SK-N-SH (cell line): ENCODE results near the gene FAM237B. TPM values are rescaled to one million over a fixed set of nuclear protein-coding genes. Genes with fewer than 3 reads are reported as not detected.

Source experiments
- CTCF ChIA-PET: fragments of 300-600, 350-600 bp; formaldehyde crosslinking; extraction: SDS; loops from one replicate; lab custom pipeline; 2021; lab: Yijun Ruan, JAX
- POLR2A ChIA-PET: fragments of 350-600 bp; sonication (Branson Sonifier 250); formaldehyde crosslinking; extraction: SDS; loops from one replicate; lab custom pipeline; 2020; ENCODE audit warnings: antibody characterized with exemption, inconsistent platforms; lab: Yijun Ruan, JAX
- DNase-seq: peaks from one replicate; pipeline ENCODE4 v3.0.0; 2012
- H2AFZ ChIP-seq: fragments of 200-600 bp; sonication (generic); 2 replicates; pipeline ENCODE4 v1.8.1; 2016; ENCODE audit warnings: antibody characterized with exemption, mild to moderate bottlenecking, low read depth
- H3F3A ChIP-seq: fragments of 200-600 bp; sonication (generic); replicated peaks from 2 replicates; pipeline ENCODE3; 2016; ENCODE audit warnings: antibody characterized with exemption, mild to moderate bottlenecking; ENCODE audit not compliant: insufficient read depth
- H3K27ac ChIP-seq, 2 experiments: fragments of 200-500 bp in 1 of 2; fragments of 200-600 bp in 1 of 2; sonication (Bioruptor generic) in 1 of 2; sonication (generic), shearing (Covaris generic) in 1 of 2; 2 replicates each; pipeline versions ENCODE4 v1.5.1 to v1.6.1; 2014 to 2016; ENCODE audit warnings: low read depth in 2 of 2, inconsistent platforms in 1 of 2, low read length in 1 of 2, mild to moderate bottlenecking in 1 of 2, mixed read lengths in 1 of 2
- H3K27me3 ChIP-seq: fragments of 200-600 bp; sonication (generic), shearing (Covaris generic); 2 replicates; pipeline ENCODE4 v1.6.1; 2016; ENCODE audit warnings: mixed run types; ENCODE audit not compliant: insufficient read depth
- H3K36me3 ChIP-seq, 2 experiments: fragments of 200-500 bp in 1 of 2; fragments of 200-600 bp in 1 of 2; sonication (Bioruptor generic) in 1 of 2; sonication (generic) in 1 of 2; replicated peaks in 1 of 2; 2 replicates each; pipeline versions ENCODE3 to v1.5.1; 2014 to 2016; ENCODE audit warnings: low read length in 1 of 2, mild to moderate bottlenecking in 1 of 2; ENCODE audit not compliant: insufficient read depth in 2 of 2, control insufficient read depth in 1 of 2
- H3K4me1 ChIP-seq, 2 experiments: fragments of 200-500 bp in 1 of 2; fragments of 200-600 bp in 1 of 2; sonication (Bioruptor generic) in 1 of 2; sonication (generic), shearing (Covaris generic) in 1 of 2; 2 replicates each; pipeline versions ENCODE4 v1.5.1 to v1.6.1; 2014 to 2016; ENCODE audit warnings: low read depth in 1 of 2, low read length in 1 of 2, mixed run types in 1 of 2; ENCODE audit not compliant: insufficient read depth in 2 of 2, control insufficient read depth in 1 of 2
- H3K4me2 ChIP-seq: fragments of 200-600 bp; sonication (generic), shearing (Covaris generic); 2 replicates; pipeline ENCODE4 v1.6.1; 2017; ENCODE audit warnings: mixed run types
- H3K4me3 ChIP-seq, 2 experiments: fragments of 200-500 bp in 1 of 2; fragments of 200-600 bp in 1 of 2; sonication (Bioruptor generic) in 1 of 2; sonication (generic), shearing (Covaris generic) in 1 of 2; 2 replicates each; pipeline versions ENCODE4 v1.5.1 to v1.8.1; 2014 to 2016; ENCODE audit warnings: low read depth in 2 of 2, inconsistent platforms in 1 of 2, low read length in 1 of 2, mild to moderate bottlenecking in 1 of 2, mixed read lengths in 1 of 2, moderate library complexity in 1 of 2
- H3K79me2 ChIP-seq: fragments of 200-600 bp; sonication (generic); 2 replicates; pipeline ENCODE4 v1.8.1; 2017; ENCODE audit warnings: mild to moderate bottlenecking; ENCODE audit not compliant: insufficient read depth
- H3K9ac ChIP-seq: fragments of 200-600 bp; sonication (generic); 2 replicates; pipeline ENCODE4 v1.6.1; 2017; ENCODE audit warnings: mixed run types
- H3K9me2 ChIP-seq: fragments of 200-600 bp; sonication (generic); 2 replicates; pipeline ENCODE4 v1.6.1; 2017; ENCODE audit warnings: mixed run types
- H3K9me3 ChIP-seq: fragments of 200-600 bp; sonication (generic); 2 replicates; pipeline ENCODE4 v1.6.1; 2017; ENCODE audit warnings: mixed run types, mild to moderate bottlenecking, moderate library complexity
- H4K20me1 ChIP-seq: fragments of 200-600 bp; sonication (generic); 2 replicates; pipeline ENCODE4 v1.6.1; 2017; ENCODE audit warnings: mild to moderate bottlenecking, mixed run types; ENCODE audit not compliant: insufficient read depth
- CHD2 ChIP-seq: fragments of 150-350 bp; IDR thresholded peaks from 2 replicates; pipeline ENCODE4 v1.6.1; 2018; ENCODE audit warnings: low read length; ENCODE audit not compliant: partially characterized antibody
- ELF1 ChIP-seq: IDR thresholded peaks from 2 replicates; pipeline ENCODE4 v1.4.0; 2012
- EP300 ChIP-seq, 2 experiments: IDR thresholded peaks; 2 replicates each; pipeline versions ENCODE4 v1.4.0 to v1.6.1; 2012; ENCODE audit warnings: borderline replicate concordance in 1 of 2, low read depth in 1 of 2, low read length in 1 of 2
- FOSL2 ChIP-seq: IDR thresholded peaks from 2 replicates; pipeline ENCODE4 v1.4.0; 2012; ENCODE audit warnings: low read depth, mild to moderate bottlenecking, moderate library complexity, borderline replicate concordance
- FOXJ3 ChIP-seq: sonication (generic); formaldehyde crosslinking; IDR thresholded peaks from 2 replicates; pipeline ENCODE4 v1.5.1; 2020; ENCODE audit warnings: mild to moderate bottlenecking, missing genetic modification reagents
- IRF3 ChIP-seq: fragments of 150-350 bp; IDR thresholded peaks from 2 replicates; pipeline ENCODE4 v1.6.1; 2016; ENCODE audit warnings: mild to moderate bottlenecking, low read depth, low read length
- NFIC ChIP-seq: IDR thresholded peaks from 2 replicates; pipeline ENCODE4 v1.4.0; 2012; ENCODE audit warnings: borderline replicate concordance
- PBX3 ChIP-seq: IDR thresholded peaks from 2 replicates; pipeline ENCODE4; 2012
- RCOR1 ChIP-seq: fragments of 150-350 bp; IDR thresholded peaks from 2 replicates; pipeline ENCODE4 v1.6.1; 2017; ENCODE audit warnings: antibody characterized with exemption, low read length
- RFX5 ChIP-seq: IDR thresholded peaks from 2 replicates; pipeline ENCODE4 v1.6.1; 2012; ENCODE audit warnings: mild to moderate bottlenecking, improper control_type of control experiment, low read length
- RXRA ChIP-seq: IDR thresholded peaks from 2 replicates; pipeline ENCODE4 v1.4.0; 2012; ENCODE audit warnings: low read depth, mild to moderate bottlenecking, borderline replicate concordance
- TAF1 ChIP-seq: IDR thresholded peaks from 2 replicates; pipeline ENCODE4 v1.6.1; 2012; ENCODE audit warnings: low read depth, mild to moderate bottlenecking, low read length, moderate library complexity, borderline replicate concordance
- TCF12 ChIP-seq: IDR thresholded peaks from 2 replicates; pipeline ENCODE4 v1.4.0; 2012
- USF2 ChIP-seq: fragments of 150-350 bp; IDR thresholded peaks from 2 replicates; pipeline ENCODE4 v1.6.1; 2017; ENCODE audit warnings: antibody characterized with exemption, low read length, low read depth, borderline replicate concordance
- WGBS: methylation state at CpG from one replicate; pipeline ENCODE4 v1.1.6; 2017; ENCODE audit warnings: low lambda C conversion rate; 5-methylcytosine and 5-hydroxymethylcytosine counted together
- polyA plus RNA-seq, 3 experiments: library from polyadenylated mRNA; depleted of rRNA; stranded (reverse); fragments of >200 nt; gene quantifications; 2 replicates each; pipeline ENCODE4 v1.2.3, GENCODE V29; 2012

The FAM237B gene
- polyA plus RNA-seq, 1 of the 3 experiments (the other 2 are of a cell fraction) = 0.03 TPM

- no peak for TF ChIP-seq IRF3
- TF ChIP-seq NFIC = no peak
- no peak for TF ChIP-seq RXRA
- peak; percentile 93 for TF ChIP-seq TAF1
- 0 out of 2 replicates have a peak, but pooled peaks have one; percentile 31 for TF ChIP-seq PBX3
- TF ChIP-seq FOXJ3 (CRISPR knock-in tag) = peak; percentile 66
- TF ChIP-seq EP300 (IDR thresholded peaks at IDR 0.05; ENCODE audit: borderline replicate concordance in 1 of 2, low read depth in 1 of 2, low read length in 1 of 2) = no peak
- no peak for TF ChIP-seq USF2
- no peak for TF ChIP-seq FOSL2
Measured at GRCh38 chr7:90346336-90347125, 25.4 kb upstream of the FAM237B start, which contains the start of gene GTPBP10 (continued).

GRCh38 chr7:90345595-90346335 is 24.7 kb upstream of the FAM237B start:
- CTCF ChIA-PET = interaction anchor here (0.7 to 2.1 kb wide), 29 partner anchors 8 to 251 kb away, joined by 3 to 11 read pairs (median 4); partner anchors contain the start of genes CLDN12, FAM237B and STEAP2
- peak overlapping the region; percentile 81 to 95 for H3K4me3 ChIP-seq
- H3K9me3 ChIP-seq = no peaks in the 10 kb centered on the region
- POLR2A ChIA-PET = interaction anchor here (0.7 to 1.0 kb wide), 4 partner anchors 9 to 1900 kb away, joined by 3 to 4 read pairs (median 4); partner anchors contain the start of genes ANKIB1 and KRIT1
- WGBS = 14% methylated on average over 18 of the region's 18 CpGs
- H3K36me3 ChIP-seq = peaks cover 0 to 4% of the 10 kb centered on the region in 2 experiments
- TF ChIP-seq RCOR1 (no peak), FOSL2 (no peak), CHD2 (no peak), TCF12 (no peak), RFX5 (no peak), ELF1 (no peak), NFIC (no peak)
- peak; percentile 39 for DNase-seq
- H3K9me2 ChIP-seq = no peaks in the 10 kb centered on the region
- H3K27ac ChIP-seq = peak overlapping the region; percentile 74 to 82
- H3K9ac ChIP-seq = peak overlapping the region; percentile 91
- H3K4me2 ChIP-seq = peak overlapping the region; percentile 84
- peaks cover 42% of the 10 kb centered on the region for H3K79me2 ChIP-seq
- H3K4me1 ChIP-seq = peaks cover 7 to 15% of the 10 kb centered on the region in 2 experiments; a peak in 3 of 4 replicates
- H4K20me1 ChIP-seq = no peaks in the 10 kb centered on the region
- H2AFZ ChIP-seq = peak overlapping the region; percentile 100
- H3F3A ChIP-seq = peaks cover 6% of the 10 kb centered on the region
- no peaks in the 10 kb centered on the region for H3K27me3 ChIP-seq
